ENCODE measurements around the gene ARRDC3.

- TF ChIP-seq POU2F2 (IDR thresholded peaks at IDR 0.05; ENCODE audit: low read depth, low read length): no peak
- no peak for TF ChIP-seq POLR2A (IDR thresholded peaks at IDR 0.05; ENCODE audit: low read depth, low read length)
Observed at GRCh38 chr5:91374893-91375520, 8.1 kb downstream of the ARRDC3 start.

Data from GM12891 (cell line).